BJ (cell line): ENCODE data around the gene PREP. TPM values are rescaled to one million over a fixed set of nuclear protein-coding genes. Genes with fewer than 3 reads are reported as not detected.

Source experiments
- CTCF ChIA-PET: fragments of 350-600 bp; formaldehyde crosslinking; extraction: SDS; loops from one replicate; lab custom pipeline; 2021; ENCODE audit warnings: antibody characterized with exemption, inconsistent platforms; lab: Yijun Ruan, JAX
- POLR2A ChIA-PET: fragments of 300-600 bp; sonication (Branson Sonifier 250); formaldehyde crosslinking; extraction: SDS; loops from one replicate; lab custom pipeline; 2021; ENCODE audit warnings: antibody characterized with exemption; lab: Charles Lee
- DNase-seq: peaks from one replicate; pipeline ENCODE4 v3.0.0-alpha.2; 2011; ENCODE audit warnings: low read depth
- H3K27me3 ChIP-seq: 2 replicates; pipeline ENCODE4 v1.6.0; 2011; ENCODE audit warnings: low read length; ENCODE audit not compliant: control insufficient read depth, insufficient read depth
- H3K36me3 ChIP-seq: 2 replicates; pipeline ENCODE4 v1.5.1; 2011; ENCODE audit warnings: low read length; ENCODE audit not compliant: control insufficient read depth, insufficient read depth
- H3K4me3 ChIP-seq: 2 replicates; pipeline ENCODE4 v1.5.1; 2011; ENCODE audit warnings: low read depth, mild to moderate bottlenecking, control low read depth, low read length
- CTCF ChIP-seq: IDR thresholded peaks from 2 replicates; pipeline ENCODE4 v1.5.1; 2011; ENCODE audit warnings: low read depth, mild to moderate bottlenecking, control low read depth, inconsistent platforms, low read length, moderate library complexity; ENCODE audit not compliant: insufficient read depth
- polyA plus RNA-seq: library from polyadenylated mRNA; depleted of rRNA; stranded (reverse); fragments of >200 nt; gene quantifications from 2 replicates; pipeline ENCODE4 v1.2.3, GENCODE V29; 2011

The PREP gene
- polyA plus RNA-seq, 1 experiment: 10.8 TPM

GRCh38 chr6:105336986-105337385 is 65.9 kb downstream of the PREP start:
- Histone ChIP-seq H3K27me3 (no peaks in the 10 kb centered on the region), H3K36me3 (peaks cover 3% of the 10 kb centered on the region; the same call in 1 of the 2 replicates), H3K4me3 (no peak overlapping the region)
- CTCF ChIA-PET: interaction anchor here (0.6 kb wide), 1 partner anchor 560 kb away, joined by 3 read pairs; no protein-coding TSS in a partner anchor
- no peak for TF ChIP-seq CTCF
- POLR2A ChIA-PET: no interaction called here
- DNase-seq: no peak

- ChIA-PET CTCF (no interaction called here), POLR2A (no interaction called here)
- H3K4me3 ChIP-seq: no peak overlapping the region
- no peak for DNase-seq
- TF ChIP-seq CTCF: no peak
- H3K27me3 ChIP-seq: no peaks in the 10 kb centered on the region
- H3K36me3 ChIP-seq: 0 out of 2 replicates have a peak, but pooled peaks cover 2% of the 10 kb centered on the region
These were observed 70.3 kb downstream of the PREP start for GRCh38 chr6:105332576-105332975.

- POLR2A ChIA-PET: no interaction called here
- DNase-seq: no peak
- no peak for TF ChIP-seq CTCF
- Histone ChIP-seq H3K4me3 (no peak overlapping the region), H3K27me3 (no peaks in the 10 kb centered on the region), H3K36me3 (0 out of 2 replicates have a peak, but pooled peaks cover 2% of the 10 kb centered on the region)
- CTCF ChIA-PET: no interaction called here
These were observed 71.0 kb downstream of the PREP start for GRCh38 chr6:105331927-105332326.

- no peak for DNase-seq
- 0 out of 2 replicates have a peak, but pooled peaks cover 2% of the 10 kb centered on the region for H3K36me3 ChIP-seq
- ChIA-PET CTCF (no interaction called here), POLR2A (no interaction called here)
- TF ChIP-seq CTCF: no peak
- no peaks in the 10 kb centered on the region for H3K27me3 ChIP-seq
- H3K4me3 ChIP-seq: no peak overlapping the region
These were observed 72.0 kb downstream of the PREP start for GRCh38 chr6:105330913-105331312.

GRCh38 chr6:105330364-105330763 is 72.5 kb downstream of the PREP start:
- ChIA-PET POLR2A (no interaction called here), CTCF (interaction anchor here (1.9 kb wide), 1 partner anchor 33 kb away, joined by 6 read pairs; no protein-coding TSS in a partner anchor)
- TF ChIP-seq CTCF: no peak
- Histone ChIP-seq H3K4me3 (no peak overlapping the region), H3K36me3 (0 out of 2 replicates have a peak, but pooled peaks cover 2% of the 10 kb centered on the region), H3K27me3 (no peaks in the 10 kb centered on the region)
- no peak for DNase-seq
